GM20000 (cell line): ENCODE results near the gene RNH1.

Experiments
- DNase-seq: peaks from one replicate; pipeline ENCODE4 v3.0.0; 2012; ENCODE audit warnings: low spot score
- CTCF ChIP-seq: IDR thresholded peaks from 2 replicates; pipeline ENCODE4 v1.5.1; 2012; ENCODE audit warnings: mild to moderate bottlenecking, control low read depth; ENCODE audit errors: extremely low read depth, missing control alignments

The RNH1 gene

GRCh38 chr11:506995-507726, at the start of gene RNH1:
TSS of gene RNH1 (minus strand) at chr11:507242. CDS start at chr11:502162, 5,080 bp downstream.
- DNase-seq, result peak; percentile 100
- TF ChIP-seq CTCF, result no peak

DNA sequence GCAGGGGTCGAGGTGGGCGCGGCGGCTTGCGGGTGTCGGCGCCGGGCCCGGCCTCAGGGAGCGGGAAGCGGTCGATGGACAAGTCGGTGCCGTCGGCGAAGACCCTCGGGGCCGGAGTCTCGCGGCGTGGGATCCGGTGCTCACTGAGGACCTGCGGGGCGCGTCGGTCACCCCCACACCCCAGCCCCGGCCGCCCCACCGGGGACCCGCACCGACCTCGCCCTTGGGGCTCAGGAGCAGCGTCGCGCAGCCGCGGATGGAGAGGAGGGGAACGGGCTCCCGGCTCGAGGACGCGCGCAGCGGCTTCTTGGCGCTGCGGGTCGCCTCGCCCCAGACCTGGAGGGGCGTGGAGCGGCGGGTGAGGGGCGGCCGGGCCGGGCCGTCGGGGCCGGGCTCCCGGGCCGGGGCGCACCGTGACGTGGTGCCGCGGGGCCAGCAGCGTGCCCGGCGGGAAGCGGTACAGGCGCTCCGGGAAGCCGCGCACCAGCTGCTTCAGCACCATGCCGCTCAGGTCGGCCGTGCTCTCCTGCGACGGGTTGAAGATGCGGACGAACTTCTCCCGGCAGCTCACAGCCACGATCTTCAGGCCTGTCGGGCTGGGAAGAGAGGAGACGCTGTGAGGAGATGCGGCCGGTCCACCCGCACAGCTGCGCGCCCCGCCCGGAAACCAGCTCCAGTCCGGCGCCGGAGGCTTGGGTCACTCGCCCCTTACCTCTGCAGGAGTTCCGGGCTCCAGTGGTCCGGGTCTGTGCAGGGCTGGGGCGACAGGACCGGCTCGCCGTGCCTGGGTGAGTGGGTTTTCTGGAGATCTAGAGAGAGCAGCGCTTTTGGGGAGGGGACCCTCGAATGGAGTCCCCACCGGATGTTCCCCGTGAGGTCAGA, 49.0 kb upstream of the RNH1 start:
- DNase-seq, result no peak
- TF ChIP-seq CTCF, result no peak

DNA sequence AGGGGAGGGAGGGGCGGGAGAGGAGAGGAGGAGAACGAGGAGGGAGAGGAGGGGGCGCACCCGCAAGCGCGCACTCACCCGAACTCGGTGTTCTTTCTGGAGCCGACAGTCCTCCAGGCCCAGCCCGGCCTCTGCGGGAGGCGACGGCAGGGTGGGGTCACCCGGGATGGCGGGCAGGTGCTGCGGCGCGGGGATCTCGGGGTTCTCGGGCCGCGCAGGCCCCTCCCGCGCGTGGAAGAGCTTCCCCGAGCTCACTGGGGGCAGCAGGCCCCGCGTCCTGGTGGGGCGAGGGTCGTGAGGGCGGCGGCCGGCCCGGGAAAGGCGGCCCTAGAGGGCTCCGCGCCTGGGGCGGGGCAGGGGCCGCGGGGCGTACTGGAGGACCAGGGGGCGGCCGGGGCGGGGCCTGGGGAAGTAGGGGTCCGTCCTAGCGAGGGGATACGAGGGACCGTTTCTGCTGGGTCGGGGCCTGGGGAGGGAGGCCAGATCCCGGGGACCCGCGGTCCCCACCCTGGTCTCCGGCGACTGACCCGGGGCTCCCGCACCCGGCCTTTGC, 48.3 kb upstream of the RNH1 start:
- TF ChIP-seq CTCF, result no peak
- no peak for DNase-seq

- TF ChIP-seq CTCF, result peak; percentile 88
- DNase-seq, result peak; percentile 94
These were observed 47.6 kb upstream of the RNH1 start for GRCh38 chr11:554428-555226.

GRCh38 chr11:553988-554340, 46.9 kb upstream of the RNH1 start:
- no peak for DNase-seq
- no peak for TF ChIP-seq CTCF

- no peak for DNase-seq
- TF ChIP-seq CTCF, result no peak
These were observed 46.3 kb upstream of the RNH1 start for GRCh38 chr11:553083-553987.
